Activated CD4-positive, alpha-beta T cell treated with anti-CD3 and anti-CD28 coated beads, Interleukin-2, amount 50 U/mL, for 24 hours (primary cell): ENCODE data around the gene SLC2A9.

Experiments used
- DNase-seq, 2 donors: peaks; one replicate each; pipeline ENCODE4 v3.0.0-alpha.2; 2020; ENCODE audit warnings: low read depth in 1 of 2, low spot score in 1 of 2

Gene SLC2A9

DNA sequence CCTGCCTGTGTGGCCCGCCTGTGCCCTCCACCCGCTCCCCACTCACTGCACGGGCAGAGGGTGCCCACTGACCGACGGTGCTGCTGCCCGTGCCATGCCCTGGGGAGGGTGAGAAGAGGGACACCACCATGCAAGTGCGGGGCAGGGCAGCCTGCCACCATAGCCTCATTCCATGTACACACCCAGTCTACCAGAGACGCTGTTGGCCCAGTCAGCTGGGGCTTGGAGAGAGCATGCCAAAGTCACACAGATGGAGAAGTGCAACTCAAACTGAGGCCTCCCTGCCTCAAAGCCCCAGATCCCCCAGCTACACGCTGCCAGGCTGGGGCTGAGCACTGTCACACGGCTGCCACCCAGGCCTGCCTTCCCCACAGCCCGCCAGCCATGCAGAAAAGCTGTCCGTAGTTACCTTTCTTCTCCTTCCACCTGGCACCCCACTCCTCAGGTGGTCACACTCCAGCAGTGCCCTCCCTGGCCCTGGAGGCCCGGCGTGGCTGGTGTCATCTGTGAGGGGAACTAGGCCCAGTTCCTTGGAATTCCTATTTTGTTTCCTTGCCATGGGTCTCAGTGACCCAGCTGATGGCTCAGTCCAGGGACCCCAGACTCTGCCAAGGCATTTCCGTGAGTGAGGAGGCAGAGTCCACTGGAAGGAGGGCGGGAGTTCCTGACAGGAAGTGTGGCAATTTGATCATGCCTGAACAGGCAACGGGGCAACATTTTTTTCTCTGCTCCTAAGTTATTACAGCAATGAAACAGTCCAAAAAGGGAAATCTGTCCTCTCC is at the start of gene SLC2A9:
Gene SLC2A9, minus strand, starts transcription at position 627 of the 782 bp plus-strand sequence. Its CDS starts 68 bp downstream, at position 559.
- DNase-seq, result no peak

DNA sequence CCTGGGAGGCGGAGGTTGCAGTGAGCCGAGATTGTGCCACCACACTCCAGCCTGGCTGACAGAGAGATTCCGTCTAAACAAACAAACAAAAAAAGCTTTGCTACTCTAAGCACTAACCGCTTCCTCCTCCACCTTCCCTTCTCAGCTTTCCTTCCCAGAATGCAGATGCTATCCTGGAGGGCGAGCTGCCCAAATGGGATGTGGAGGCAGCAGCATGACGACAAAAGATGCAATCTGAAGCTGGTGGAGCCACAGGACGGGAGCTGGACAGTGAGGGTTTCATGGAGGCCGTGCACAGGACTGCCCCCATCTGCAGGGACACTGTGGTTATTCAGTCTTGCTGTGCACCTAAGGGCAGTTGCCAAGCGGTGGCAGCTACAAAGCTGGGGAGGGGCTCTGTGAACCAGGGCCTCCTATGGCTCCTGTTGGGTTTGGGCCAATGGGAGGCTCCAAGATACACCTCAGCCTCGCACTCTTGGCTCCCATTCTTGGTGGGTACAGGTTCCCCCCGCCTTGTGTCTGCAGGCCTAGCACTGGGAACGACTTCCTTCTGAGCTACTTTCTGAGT is 47.9 kb upstream of the SLC2A9 start:
- DNase-seq, result no peak

DNA sequence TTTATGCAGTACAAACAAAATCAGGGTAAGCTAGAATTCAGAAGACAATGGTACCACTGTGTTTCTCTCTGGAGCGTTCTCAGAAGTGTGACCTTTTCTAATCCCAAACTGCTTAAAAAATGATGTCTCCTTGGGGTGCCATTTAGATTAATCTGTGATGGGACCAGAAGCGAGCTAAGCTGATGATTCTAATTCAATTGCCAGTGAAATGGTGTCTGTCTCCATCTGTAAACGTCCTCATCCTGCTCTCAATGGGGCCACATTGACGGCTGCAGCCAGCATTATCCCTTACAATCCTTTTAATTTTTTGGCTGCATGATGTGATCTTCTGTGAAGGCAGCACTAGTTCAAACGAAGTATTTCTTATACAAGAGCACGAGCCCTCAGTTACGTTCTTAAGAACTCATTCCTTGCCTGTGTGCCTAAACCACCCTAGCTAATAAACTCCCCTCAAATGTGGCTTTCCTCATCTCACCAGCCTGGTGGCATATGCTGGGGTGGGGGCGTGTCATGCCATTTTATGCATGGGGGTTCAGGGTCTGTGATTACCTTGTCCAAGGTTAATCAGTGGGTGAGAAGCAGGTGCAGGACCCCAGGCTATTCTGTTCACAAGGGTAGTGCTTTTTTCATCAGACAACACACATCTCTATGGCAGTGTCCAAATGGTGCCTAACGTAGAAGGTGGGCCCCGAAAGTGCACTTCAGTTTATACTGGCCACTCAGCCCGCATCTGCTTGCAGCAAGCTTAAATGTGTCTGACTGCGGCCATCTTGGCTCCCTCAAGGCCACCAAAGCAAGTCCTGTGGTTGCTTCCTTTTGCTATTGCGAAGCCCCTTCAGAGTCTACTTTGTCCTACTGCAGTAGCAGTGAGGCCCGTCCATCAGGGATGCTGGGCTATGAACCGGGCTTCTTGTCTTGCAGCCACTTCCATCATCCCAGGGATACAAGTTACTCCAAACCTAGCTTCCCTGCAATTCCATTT is 45.7 kb upstream of the SLC2A9 start:
- no peak for DNase-seq

DNA sequence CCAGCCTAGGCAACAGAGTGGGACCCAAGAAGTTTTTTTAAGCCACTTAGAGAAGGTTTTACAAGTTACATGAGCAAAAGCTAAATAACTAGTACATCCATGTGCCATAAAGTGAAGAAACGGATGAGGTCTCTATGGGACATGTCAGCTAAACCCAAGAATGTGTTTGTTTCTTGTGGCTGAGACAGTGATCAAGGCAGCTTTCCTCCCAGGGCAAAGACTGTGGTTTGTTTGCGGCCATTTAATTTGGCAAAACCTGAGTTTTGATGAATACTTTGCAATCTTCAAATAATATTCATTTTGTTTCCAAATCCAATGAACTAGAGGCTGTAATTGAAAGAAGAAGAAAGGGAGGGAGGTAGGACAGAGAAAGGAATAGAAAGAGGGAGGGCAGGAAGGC is 44.9 kb upstream of the SLC2A9 start:
- no peak for DNase-seq

DNA sequence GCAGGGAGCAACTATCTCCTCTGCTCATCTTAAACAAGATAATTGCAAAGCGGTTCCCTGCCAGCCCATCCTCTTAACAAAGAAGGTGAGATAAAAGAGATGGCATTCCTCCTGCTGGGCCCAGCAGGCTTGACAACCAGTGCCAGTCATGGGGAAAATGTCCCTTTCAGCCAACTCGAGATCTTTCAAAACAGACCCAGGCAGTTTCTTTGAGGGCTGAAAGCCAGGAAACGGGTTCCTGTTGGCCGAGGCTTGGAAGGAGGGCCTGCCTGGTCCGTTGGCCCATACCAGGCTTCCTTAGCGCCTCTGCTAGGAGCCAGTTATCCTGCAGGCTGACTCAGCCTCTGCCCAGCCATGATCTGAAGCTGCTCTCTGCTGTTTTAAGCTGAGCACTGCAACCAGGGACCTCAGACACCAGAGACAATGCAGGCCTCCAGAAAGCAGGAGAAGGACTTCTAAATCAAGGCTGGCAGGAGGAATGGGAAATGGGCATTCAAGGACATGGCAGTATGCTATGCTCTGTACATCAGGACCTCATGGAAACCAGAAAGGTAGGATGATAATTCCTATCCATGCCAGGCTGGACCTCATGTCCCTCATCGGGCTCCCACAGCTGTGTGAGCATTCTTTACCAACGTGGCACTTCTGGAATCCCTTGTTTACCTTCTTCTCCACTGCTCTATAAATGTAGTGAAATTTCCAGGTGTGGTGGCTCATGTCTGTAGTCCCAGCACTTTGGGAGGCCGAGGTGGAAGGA is 42.4 kb upstream of the SLC2A9 start:
- no peak for DNase-seq

DNA sequence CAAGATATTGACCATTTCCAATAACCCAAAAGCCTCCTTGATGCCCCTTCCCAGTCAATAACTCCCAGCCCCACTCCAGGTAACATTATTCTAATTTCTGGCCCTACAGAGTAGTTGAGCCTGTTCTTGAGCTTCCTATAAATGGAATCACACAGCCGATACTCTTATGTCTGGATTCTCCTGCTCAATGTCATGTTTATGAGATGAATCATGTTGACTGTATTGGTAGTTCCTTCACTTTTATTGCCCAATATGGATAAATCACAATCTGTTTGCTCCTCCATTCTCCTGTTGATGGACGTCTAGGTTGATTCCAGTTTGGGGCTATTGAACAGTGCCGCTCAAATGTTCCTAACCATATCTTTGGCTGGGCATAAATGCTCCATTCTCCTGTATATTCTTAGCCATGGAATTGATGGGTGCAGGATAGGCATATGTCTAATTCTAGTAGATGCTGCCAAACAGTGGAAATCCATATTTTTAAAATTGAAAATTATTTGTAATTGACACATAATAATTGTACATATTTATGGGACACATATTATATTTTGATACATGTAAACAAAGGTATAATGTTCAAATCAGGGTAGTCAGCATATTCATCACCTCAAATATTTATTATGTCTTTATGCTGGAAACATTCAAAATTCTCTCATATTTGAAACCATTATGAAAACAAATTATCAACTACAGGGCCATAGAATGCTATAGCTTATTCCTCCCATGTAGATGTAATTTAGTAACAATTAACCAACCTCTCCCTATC is 40.5 kb upstream of the SLC2A9 start:
- no peak for DNase-seq

DNA sequence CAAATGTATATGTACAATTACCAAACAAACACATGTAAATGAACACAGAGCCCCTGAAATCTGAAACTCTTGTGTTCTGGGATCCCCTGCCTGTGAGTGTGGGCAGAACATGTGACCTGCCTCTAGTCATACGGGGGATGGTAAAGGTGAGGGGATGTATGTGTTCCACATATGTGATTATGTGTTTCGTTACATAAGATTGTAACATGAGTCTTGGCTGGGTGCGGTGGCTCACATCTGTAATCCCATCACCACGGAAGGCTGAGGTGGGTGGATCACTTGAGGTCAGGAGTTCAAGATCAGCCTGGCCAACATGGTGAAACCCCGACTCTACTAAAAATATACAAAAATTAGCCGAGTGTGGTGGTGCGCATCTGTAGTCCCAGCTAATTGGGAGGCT is 37.1 kb upstream of the SLC2A9 start:
- DNase-seq, result no peak

DNA sequence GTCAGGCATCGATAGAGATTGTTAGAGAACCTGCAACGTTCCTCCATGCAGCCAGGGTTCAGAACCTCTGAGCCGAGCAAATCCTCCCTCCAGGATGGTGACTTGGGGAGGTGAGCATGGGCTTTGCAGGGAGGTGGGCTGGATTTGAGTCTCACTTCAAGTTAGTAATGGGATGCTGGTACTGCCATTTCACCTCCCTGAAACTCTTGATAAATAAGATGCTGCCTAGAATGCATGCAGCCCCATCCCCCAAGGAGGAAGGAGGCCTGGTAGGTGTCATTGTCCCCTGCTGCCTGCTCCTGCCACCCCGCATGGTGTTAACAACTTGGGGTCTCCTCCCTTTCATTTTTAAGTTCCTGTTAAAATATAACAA is 35.7 kb upstream of the SLC2A9 start:
- no peak for DNase-seq

DNA sequence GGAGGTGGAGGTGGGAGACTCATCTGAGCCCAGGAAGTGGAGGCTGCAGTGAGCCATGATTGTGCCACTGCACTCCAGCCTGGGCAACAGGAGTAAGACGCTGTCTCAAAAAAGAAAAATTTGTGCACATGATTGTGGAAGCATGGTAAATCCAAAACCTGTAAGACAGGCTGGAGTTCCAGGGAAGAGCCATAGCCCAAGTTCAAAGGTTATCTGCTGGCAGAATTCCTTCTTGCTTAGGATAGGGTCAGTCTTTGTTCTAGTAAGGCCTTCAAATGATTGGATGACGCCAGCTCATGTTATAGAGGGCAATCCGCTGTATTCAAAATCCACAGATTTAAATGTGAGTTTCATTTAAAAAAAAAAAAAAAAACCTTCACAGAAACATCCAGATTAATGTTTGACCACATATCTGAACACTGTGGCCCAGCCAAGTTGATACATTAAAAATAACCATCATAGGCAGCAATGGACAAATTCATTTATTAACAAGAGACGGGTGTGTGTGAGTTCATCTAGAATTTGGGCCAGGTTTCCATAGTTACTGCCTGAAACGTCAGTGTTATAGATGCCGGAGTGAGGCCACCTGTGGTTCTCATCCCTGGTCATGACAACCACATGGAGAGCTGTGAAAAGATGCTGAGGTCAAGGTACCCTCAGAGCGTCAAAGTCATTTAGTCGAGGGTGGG is 35.2 kb upstream of the SLC2A9 start:
- no peak for DNase-seq

DNA sequence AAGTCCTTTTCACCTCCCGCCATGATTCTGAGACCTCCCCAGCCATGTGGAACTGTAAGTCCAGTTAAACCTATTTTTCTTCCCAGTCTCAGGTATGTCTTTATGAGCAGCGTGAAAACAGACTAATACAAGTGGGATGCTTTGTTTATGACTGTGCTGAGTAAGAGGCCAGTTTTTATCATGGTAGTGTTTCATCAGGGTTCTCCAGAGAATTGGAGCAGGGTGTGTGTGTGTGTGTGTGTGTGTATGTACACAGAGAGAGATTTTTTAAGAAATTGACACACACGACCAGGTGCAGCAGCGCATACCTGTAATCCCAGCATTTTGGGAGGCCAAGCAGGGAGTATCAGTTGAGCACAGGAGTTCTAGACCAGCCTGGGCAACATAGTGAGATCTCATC is 34.6 kb upstream of the SLC2A9 start:
- no peak for DNase-seq

DNA sequence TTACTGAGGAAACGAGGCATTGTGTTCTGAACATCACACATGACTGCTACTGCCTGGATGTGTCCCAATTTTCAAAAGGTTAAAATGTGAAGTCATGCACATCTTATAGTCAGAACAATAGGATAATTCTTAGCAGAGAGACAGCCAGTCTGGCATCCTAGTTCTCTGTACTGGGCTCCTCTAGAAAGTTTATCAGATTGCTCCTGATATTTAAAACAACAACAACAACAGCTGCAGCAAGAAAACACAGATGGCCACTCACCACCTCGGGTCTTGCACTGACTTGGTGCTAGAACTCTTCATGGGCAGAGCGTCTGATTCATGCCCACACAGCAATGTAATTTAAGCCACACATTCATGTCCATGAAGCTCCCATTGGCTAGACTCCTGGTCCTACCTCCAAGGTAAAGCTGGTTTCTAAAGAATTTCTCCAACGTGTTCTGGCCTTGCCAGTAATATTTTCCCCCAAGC is 33.3 kb upstream of the SLC2A9 start:
- no peak for DNase-seq

DNA sequence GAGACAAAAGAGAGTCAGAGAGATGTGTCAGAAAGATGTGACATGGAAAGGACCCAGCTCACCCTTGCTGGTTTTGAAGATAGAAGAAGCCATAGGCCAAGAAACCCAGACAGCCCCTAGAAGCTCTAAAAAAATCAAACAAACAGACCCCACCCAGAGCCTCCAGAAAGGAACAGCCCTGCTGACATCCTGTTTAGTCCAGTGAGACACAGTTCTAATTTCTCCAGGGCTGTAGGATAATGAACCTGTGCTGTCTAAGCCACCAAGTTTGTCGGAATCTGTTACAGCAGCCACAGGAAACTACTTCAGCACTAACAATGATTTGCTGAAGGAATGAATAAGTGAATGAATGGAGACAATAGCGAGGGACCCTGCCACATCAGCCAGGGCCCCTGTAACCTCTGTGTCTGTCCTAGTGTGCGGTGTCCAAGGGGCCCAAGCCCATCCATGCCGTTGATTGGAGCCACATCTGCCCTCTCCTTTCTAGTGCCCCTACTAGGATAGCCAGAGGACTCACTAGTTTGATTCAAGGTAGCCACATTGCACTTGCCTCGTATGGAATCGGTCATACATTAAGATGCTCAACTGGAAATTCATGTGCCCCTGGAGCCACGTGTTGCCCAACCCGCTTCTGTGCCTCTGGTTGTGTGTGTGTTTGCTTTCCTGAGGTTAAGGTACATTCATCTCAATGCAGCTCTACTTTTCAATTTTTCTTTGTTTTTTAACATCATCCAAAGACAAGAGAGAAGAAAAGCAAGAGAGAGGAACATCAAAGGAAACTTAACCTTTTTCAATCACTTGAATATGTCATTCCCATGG is 32.5 kb upstream of the SLC2A9 start:
- DNase-seq, result no peak

DNA sequence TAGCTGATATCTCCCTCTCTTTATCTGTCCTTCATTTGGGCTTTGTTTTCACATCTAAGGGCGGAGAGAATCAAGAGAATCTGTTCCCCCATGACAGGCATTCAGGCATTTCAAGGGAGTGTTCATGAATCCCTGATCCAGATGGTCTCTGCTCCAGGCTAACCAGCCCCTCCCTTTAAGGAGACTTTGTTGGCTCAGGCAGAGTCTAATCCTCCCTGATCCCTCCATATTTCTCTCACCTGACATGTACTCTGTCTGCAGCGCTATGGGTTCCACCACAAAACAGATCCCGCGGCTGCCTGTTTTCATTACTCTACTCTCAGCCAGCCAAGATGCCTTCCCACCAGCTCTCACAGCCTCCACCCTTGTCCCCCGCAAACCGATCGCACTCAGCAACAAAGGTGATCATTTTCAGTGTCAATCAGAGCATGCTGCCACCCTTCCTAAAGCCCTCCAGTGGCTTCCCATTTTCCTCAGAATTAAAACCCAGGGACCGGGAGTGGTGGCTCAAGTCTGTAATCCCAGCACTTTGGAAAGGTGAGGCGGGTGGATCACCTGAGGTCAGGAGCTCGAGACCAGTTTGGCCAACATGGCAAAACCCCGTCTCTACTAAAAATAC is 30.3 kb upstream of the SLC2A9 start:
- DNase-seq, result no peak

DNA sequence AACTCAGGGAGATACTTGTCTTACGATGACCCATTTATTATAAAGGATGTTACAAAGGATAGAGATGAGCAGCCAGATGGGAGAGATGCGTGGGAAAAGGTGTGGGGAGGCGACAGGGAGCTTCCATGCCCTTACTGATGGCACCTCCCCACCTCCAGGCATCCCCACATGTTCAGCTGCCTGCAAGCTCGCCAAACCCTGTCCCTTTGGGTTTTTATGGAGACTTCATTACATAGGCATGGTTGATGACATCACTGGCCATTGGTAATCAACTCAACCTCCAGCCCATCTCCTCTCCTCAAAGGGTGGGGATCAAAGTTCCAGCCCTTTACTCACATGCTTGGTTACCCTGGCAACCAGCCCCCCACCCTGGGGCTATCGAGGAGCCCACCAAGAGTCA is 29.4 kb upstream of the SLC2A9 start:
- DNase-seq, result no peak

DNA sequence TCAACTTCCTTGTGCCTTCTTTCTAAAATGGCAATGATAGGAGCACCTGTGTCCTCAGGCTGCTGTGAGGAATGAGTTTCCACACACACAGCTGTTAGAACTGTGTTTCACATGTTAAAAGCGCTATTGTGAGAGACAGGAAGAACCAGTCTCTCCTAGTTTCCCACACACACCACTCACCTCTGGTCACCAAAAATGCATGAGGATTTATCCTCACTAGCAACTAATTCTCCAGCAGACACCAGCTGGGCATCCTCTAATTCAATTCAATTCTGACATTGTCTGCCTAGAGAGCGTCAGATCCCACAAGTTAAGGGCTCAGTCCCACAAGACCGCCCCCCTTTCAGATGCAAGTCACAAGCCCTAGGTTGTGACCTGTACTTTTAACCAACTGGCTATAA is 29.0 kb upstream of the SLC2A9 start:
- DNase-seq, result no peak

DNA sequence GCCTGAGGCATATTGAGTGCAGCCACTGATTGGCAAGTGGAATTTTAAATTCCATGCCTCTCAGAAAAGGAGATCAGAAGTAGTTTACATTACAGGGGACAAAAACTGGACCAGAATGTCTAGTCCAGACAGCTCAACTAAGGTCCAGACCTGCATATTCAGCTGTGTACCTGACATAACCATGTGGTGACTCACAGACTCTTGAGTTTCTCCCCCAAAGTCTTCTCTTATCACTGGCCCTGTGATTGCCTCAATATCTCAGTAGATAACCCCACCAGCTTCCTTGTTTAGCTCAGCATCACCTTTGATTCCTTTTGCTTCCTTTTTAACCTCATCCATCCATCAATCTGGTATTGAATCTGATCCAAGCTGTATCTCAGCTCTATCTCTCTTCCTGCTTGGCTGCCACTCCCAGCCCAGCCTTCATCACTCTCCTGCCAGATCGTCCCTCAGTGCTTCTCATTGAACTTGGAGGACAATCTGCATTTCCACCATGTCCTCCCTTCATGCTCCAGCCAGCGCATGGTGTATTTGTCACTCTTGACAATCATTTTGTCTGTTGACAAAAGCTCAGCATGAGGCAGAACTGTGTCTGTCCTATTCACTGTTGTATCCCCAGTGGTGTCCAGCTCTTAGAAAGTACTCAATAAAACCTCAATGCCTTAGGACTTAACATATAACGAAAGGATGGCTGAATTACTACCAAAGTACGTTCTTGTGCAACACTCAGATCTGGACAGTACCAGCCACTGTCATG is 27.8 kb upstream of the SLC2A9 start:
- DNase-seq, result no peak

DNA sequence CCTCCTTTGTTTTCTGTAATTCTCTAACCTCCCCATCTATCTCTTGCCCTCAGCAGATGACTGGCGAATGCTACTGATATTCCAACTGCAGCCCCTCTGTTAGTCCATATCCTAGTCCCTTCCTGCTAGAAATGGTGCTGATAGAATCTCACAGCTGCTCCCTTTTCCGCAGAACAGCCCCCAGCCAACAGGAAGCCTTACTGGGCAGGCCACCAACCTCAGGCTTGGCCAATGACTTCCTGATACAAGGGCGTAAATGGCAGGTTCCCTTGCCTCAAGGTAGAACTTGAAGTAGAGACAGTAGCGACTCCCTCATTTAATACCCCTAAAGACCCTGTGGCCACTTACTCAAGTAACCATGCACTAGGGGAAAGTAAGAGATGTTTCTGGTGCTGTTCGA is 26.7 kb upstream of the SLC2A9 start:
- no peak for DNase-seq

DNA sequence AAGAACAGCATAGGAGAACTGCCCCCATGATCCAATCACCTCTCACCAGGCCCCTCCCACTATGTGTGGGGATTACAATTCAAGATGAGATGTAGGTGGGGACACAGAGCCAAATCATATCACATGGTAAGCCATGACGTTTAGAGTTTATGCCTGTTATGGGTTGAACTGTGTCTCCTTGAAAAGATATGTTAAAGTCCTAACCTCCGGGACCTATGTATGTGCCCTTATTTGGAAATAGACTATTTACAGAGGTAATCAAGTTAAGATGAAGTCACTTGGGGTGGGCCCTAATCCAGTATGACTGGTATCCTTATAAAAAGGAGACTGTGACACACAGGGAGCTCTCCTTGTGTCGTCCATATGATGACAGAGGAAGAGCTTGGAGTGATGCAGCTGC is 25.2 kb upstream of the SLC2A9 start:
- DNase-seq, result no peak
